D341Med (cell line): Measurements from ENCODE around the gene DNAH14.

Experiments used
- DNase-seq: peaks from one replicate; pipeline ENCODE4 v3.0.0; 2012; ENCODE audit warnings: low spot score

DNAH14 gene

GRCh38 chr1:225406976-225407725, 477.7 kb downstream of the DNAH14 start:
- no peak for DNase-seq

GRCh38 chr1:225407755-225408154, 478.3 kb downstream of the DNAH14 start:
- no peak for DNase-seq

- DNase-seq: no peak
Measured at GRCh38 chr1:225408249-225408648, 478.8 kb downstream of the DNAH14 start.

GRCh38 chr1:225409051-225409450, 479.6 kb downstream of the DNAH14 start:
- peak; percentile 81 for DNase-seq

GRCh38 chr1:225410036-225410435, 480.6 kb downstream of the DNAH14 start:
- no peak for DNase-seq

- no peak for DNase-seq
Measured at GRCh38 chr1:225412321-225412720, 482.8 kb downstream of the DNAH14 start.

GRCh38 chr1:225412803-225413351, 483.4 kb downstream of the DNAH14 start:
- DNase-seq: no peak

- DNase-seq: no peak
Measured at GRCh38 chr1:225413708-225414375, 484.4 kb downstream of the DNAH14 start.

- no peak for DNase-seq
Measured at GRCh38 chr1:225415307-225415706, 485.8 kb downstream of the DNAH14 start.

- DNase-seq: no peak
Measured at GRCh38 chr1:225415967-225416745, 486.7 kb downstream of the DNAH14 start.

GRCh38 chr1:225418059-225418458, 488.6 kb downstream of the DNAH14 start:
- DNase-seq: no peak

GRCh38 chr1:225418598-225418997, 489.1 kb downstream of the DNAH14 start:
- DNase-seq: no peak

GRCh38 chr1:225422031-225422605, 492.6 kb downstream of the DNAH14 start:
- no peak for DNase-seq

- no peak for DNase-seq
Measured at GRCh38 chr1:225422795-225423517, 493.5 kb downstream of the DNAH14 start.

- no peak for DNase-seq
Measured at GRCh38 chr1:225423518-225423855, 494.0 kb downstream of the DNAH14 start.

- DNase-seq: no peak
Measured at GRCh38 chr1:225424562-225425200, 495.2 kb downstream of the DNAH14 start.

- DNase-seq: no peak
Measured at GRCh38 chr1:225425201-225425786, 495.8 kb downstream of the DNAH14 start.

GRCh38 chr1:225426395-225427234, 497.1 kb downstream of the DNAH14 start:
- peak; percentile 74 for DNase-seq

- DNase-seq: no peak
Measured at GRCh38 chr1:225427235-225428067, 498.0 kb downstream of the DNAH14 start, which contains the start of gene LBR. Gene LBR (minus strand): TSS chr1:225428038. CDS start chr1:225424075, 3,963 bp downstream.
